ENCODE results near the gene CCL28. TPM values are rescaled to one million over a fixed set of nuclear protein-coding genes. Genes with fewer than 3 reads are reported as not detected.
A peak's percentile ranks its signal among the peaks of the same experiment; 100 is the strongest.

Gene CCL28
- total RNA-seq, 1 experiment from 2014 or later = not detected

- no peak for DNase-seq (ENCODE audit: low spot score)
Measured at GRCh38 chr5:43357878-43358281, 54.3 kb downstream of the CCL28 start.

GRCh38 chr5:43357067-43357466, 55.1 kb downstream of the CCL28 start:
- DNase-seq (ENCODE audit: low spot score) = no peak

- no peak for DNase-seq (ENCODE audit: low spot score)
Measured at GRCh38 chr5:43354774-43355173, 57.4 kb downstream of the CCL28 start.

DNA sequence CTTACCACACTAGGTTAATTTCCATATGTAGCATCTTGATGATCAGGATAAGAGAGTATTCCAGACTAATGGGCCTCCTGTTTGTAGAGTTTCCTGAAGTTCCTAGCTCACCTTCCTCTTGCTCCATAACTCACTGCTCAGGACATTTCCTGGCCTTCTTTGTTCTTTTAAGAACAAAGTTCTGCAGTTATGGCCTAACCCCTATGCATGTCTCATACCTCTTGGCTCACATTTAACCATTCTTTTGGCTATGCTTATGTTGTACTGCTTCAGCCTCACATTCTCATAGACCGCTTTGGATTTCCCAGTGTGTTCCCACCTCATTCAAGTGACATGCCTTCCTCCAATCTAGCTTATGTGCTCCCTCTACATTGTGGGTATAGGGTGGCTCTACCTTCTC, 58.5 kb downstream of the CCL28 start:
- DNase-seq (ENCODE audit: low spot score) = no peak

GRCh38 chr5:43352915-43353314, 59.3 kb downstream of the CCL28 start:
- no peak for DNase-seq (ENCODE audit: low spot score)

DNA sequence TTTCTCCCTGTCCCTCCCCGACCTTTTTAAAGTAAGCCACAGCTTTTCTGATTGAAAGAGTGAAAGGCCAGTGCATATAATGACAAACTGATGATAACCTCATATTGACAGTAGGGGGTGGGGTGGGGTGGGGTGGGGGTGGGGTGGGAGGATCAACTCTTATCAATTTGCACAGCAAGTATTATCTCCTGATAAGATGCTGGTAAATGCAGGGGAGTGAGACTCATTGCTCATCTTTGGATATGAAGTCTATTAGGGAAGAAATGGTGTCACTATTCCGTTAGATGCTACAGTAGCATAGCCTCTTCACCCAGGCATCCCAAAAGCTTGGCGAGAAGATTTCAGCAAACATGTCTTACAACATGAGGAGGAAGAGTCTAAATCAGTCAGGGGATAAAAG, 60.1 kb downstream of the CCL28 start:
- no peak for DNase-seq (ENCODE audit: low spot score)

DNA sequence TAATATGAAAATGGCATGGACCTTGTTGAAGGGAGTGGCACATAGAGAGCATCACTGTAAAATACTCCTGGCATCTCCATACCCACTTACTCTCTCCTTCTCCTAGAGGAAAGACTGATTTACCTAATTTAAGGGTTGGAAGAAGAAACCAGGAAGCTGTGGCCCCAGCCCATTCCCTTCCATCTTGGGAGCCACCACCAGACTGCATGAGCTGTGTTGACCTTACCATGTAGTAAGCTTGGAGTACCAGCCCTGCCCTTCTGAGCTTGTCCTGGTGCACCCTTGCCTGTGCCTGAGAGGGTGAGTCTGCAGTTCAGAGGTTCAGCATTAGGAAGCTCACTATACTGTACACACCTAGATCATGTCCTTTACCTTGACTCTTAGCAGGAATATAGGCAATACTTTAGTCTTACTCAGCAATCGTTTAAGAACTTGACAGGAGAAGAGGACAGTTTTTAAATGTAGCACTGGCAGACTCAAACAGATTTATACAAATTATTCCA, 63.3 kb downstream of the CCL28 start:
- DNase-seq (ENCODE audit: low spot score) = no peak

- no peak for DNase-seq (ENCODE audit: low spot score)
Measured at GRCh38 chr5:43348207-43348606, 64.0 kb downstream of the CCL28 start.

DNA sequence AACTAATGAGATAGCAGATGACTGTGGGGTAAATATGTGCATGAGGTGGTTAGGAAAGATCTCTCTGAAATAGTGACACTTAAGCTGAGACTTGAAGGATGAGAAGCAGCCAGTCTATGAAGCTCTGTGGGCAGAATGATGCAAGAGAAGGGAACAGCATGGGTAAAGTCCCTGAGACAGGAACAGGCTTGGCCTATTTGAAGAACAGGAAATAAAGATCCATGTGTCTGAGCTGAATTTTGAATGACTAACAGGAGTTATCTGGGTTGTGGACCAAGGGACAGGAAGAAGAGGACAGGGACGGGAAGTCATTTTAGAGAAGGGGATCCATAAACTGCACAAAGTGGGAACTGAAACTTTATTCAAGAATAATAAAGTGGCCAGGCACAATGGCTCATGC, 73.3 kb downstream of the CCL28 start:
- DNase-seq (ENCODE audit: low spot score) = no peak

DNA sequence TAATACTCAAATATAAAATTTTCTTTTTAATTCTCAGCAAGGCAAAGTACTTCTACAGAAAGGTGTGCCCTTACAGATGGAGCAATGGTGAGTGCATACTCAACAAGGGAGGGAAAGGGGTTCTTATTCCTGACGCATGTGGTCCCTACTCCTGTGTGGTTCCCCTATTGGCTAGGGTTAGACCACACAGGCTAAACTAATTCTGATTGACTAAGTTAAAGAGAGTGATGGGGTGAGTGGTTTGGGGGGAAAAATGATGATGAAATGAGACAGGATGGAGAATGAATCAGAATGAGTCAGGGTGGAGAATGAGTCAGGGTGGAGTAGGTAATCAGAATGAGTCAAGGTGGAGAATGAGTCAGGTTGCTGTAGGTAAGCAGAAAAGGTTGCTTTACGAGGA, 76.0 kb downstream of the CCL28 start:
- peak; percentile 61 for DNase-seq (ENCODE audit: low spot score)

DNA sequence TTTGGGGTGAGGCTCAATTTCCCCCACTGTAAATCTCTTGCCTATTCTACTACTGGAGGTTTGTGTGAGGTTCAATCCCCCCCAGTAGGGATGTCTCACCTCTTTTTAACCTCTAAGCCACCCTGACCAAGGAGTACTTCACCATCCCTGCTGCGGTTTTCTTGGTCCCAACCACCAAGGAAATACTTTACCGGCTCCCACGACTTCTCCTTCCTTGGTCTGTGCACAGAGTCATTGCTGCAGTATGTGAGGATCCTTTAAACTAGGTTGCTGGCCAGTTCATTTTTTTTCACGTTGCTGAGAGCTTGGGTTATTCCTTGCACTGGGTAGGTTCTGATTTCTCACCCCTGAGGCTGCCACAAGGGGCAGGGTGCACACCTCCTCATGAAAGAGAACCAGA, 76.5 kb downstream of the CCL28 start:
- no peak for DNase-seq (ENCODE audit: low spot score)

GRCh38 chr5:43332401-43332800, 79.8 kb downstream of the CCL28 start:
- DNase-seq (ENCODE audit: low spot score) = no peak

Other genes with a start within 250 kb of the CCL28 start
- not detected in 2 replicates for gene NIM1K, start 220.2 kb downstream of the CCL28 start, total RNA-seq (2014; rRNA removed; shearing (Covaris generic))
- 24.6 and 39.1 TPM in 2 replicates for gene HMGCS1, start 99.0 kb downstream of the CCL28 start, total RNA-seq (2014; rRNA removed; shearing (Covaris generic))
- gene TMEM267, start 71.5 kb upstream of the CCL28 start, total RNA-seq (2014; rRNA removed; shearing (Covaris generic)) = 19.1 and 21.7 TPM in 2 replicates
- 13.0 and 18.8 TPM in 2 replicates for gene C5orf34, start 102.8 kb upstream of the CCL28 start, total RNA-seq (2014; rRNA removed; shearing (Covaris generic))
- gene PAIP1, start 144.7 kb upstream of the CCL28 start, total RNA-seq (2014; rRNA removed; shearing (Covaris generic)) = 207 and 210 TPM in 2 replicates
- 42.8 and 46.2 TPM in 2 replicates for gene NNT, start 190.8 kb upstream of the CCL28 start, total RNA-seq (2014; rRNA removed; shearing (Covaris generic))